ENCODE data around the gene EPN1. TPM values are rescaled to one million over a fixed set of nuclear protein-coding genes. Genes with fewer than 3 reads are reported as not detected.
A peak's percentile ranks its signal among the peaks of the same experiment; 100 is the strongest.

The EPN1 gene
- total and polyA plus RNA-seq, 3 experiments from 2014 or later: 20.2 to 40.2 (median 39.0) TPM

GRCh38 chr19:55695511-55696290, 20.7 kb downstream of the EPN1 start:
- Histone ChIP-seq H3K4me1 (ENCODE audit: insufficient read depth, low read length) (no peaks in the 10 kb centered on the region), H3K27me3 (ENCODE audit: insufficient read depth, low read length, poor library complexity, severe bottlenecking) (no peaks in the 10 kb centered on the region), H3K9me3 (ENCODE audit: low read length) (no peaks in the 10 kb centered on the region), H3K27ac (ENCODE audit: low read depth, low read length) (no peak overlapping the region), H3K4me3 (ENCODE audit: low read length) (no peak overlapping the region), H3K36me3 (ENCODE audit: insufficient read depth, low read length) (peaks cover 19% of the 10 kb centered on the region)
- Mint-ChIP-seq H3K27ac (no peak overlapping the region), H3K9me3 (no peaks in the 10 kb centered on the region), H3K27me3 (no peaks in the 10 kb centered on the region), H3K4me3 (no peak overlapping the region), H3K36me3 (peaks cover 0 to 72% (median 7%) of the 10 kb centered on the region in 3 donors), H3K4me1 (no peaks in the 10 kb centered on the region)
- no peak for DNase-seq
- CTCF ChIA-PET: no interaction called here
- POLR2A ChIA-PET: no interaction called here

DNA sequence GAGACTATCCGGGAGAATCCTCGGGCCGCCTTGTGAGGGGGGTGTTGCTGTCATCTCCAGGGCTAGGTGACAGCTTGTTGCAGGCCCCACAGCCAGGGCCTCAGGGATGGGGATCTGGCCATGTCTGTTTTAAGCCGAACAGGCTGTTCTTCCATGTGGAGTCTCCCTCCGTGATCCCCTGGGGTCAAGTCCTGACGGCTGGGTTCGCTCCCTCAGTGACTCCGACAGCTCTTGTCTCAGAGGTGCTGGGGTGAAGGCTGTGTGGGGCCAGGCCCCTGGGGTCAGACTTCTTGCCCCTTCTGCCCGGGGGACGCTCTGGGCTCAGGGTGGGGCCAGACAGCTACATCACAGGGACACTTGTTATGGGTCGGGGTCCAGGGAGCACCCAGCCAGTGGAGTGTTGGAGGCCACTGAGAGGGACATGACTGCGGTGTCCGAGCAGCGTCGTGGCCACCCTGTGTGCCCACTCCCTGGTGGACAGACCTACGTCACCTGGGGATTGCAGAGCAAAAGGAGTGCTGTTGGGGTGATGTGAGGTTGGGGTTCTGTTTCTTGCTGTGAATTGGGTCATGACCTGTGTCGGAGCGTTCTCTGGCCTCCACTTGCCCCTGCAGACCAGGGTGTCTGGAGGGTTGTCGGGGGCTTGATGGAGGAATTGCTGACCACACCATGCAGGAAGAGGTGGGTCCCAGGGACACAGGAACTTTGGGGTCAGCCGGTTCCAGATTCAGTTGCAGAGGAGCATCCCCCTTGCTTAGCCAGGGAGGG, 21.5 kb downstream of the EPN1 start:
- Histone ChIP-seq H3K27ac (ENCODE audit: low read depth, low read length) (no peak overlapping the region), H3K4me1 (ENCODE audit: insufficient read depth, low read length) (no peaks in the 10 kb centered on the region), H3K36me3 (ENCODE audit: insufficient read depth, low read length) (peaks cover 19% of the 10 kb centered on the region), H3K27me3 (ENCODE audit: insufficient read depth, low read length, poor library complexity, severe bottlenecking) (no peaks in the 10 kb centered on the region), H3K9me3 (ENCODE audit: low read length) (no peaks in the 10 kb centered on the region), H3K4me3 (ENCODE audit: low read length) (no peak overlapping the region)
- no peak for DNase-seq
- no peaks in the 10 kb centered on the region for H3K27me3 Mint-ChIP-seq
- H3K36me3 Mint-ChIP-seq: peaks cover 0 to 68% (median 4%) of the 10 kb centered on the region in 3 donors
- H3K9me3 Mint-ChIP-seq: no peaks in the 10 kb centered on the region
- no peak overlapping the region for H3K4me3 Mint-ChIP-seq
- peak overlapping the region in 1 of 8 donors; percentile 62 for H3K27ac Mint-ChIP-seq
- ChIA-PET POLR2A (no interaction called here), CTCF (no interaction called here)
- no peaks in the 10 kb centered on the region for H3K4me1 Mint-ChIP-seq

DNA sequence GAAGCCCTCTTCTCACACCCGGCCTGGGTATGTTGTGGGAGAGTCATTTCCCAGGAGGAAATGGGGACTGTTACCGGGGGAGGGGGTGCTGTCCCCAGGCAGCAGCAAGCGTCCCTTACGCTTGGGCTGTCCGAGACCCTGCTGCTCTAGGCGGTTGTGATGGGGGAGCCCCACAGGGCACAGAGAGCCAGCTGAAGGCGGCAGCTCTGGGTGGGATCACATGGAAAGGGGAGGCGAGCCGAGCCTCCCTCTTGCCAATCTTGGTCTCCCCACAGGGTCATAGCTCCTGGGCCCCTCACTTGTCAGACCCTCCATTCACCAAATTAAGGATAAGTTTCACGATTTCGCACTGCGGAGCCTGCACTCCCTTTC, 22.0 kb downstream of the EPN1 start:
- CTCF ChIA-PET: no interaction called here
- H3K36me3 Mint-ChIP-seq: peaks cover 0 to 68% (median 4%) of the 10 kb centered on the region in 3 donors
- H3K27ac ChIP-seq (ENCODE audit: low read depth, low read length): no peak overlapping the region
- H3K4me1 Mint-ChIP-seq: no peaks in the 10 kb centered on the region
- peaks cover 19% of the 10 kb centered on the region for H3K36me3 ChIP-seq (ENCODE audit: insufficient read depth, low read length)
- H3K9me3 ChIP-seq (ENCODE audit: low read length): no peaks in the 10 kb centered on the region
- no peaks in the 10 kb centered on the region for H3K27me3 ChIP-seq (ENCODE audit: insufficient read depth, low read length, poor library complexity, severe bottlenecking)
- POLR2A ChIA-PET: no interaction called here
- no peak for DNase-seq
- no peaks in the 10 kb centered on the region for H3K27me3 Mint-ChIP-seq
- no peaks in the 10 kb centered on the region for H3K4me1 ChIP-seq (ENCODE audit: insufficient read depth, low read length)
- no peak overlapping the region for H3K27ac Mint-ChIP-seq
- H3K9me3 Mint-ChIP-seq: no peaks in the 10 kb centered on the region
- no peak overlapping the region for H3K4me3 ChIP-seq (ENCODE audit: low read length)
- no peak overlapping the region for H3K4me3 Mint-ChIP-seq

DNA sequence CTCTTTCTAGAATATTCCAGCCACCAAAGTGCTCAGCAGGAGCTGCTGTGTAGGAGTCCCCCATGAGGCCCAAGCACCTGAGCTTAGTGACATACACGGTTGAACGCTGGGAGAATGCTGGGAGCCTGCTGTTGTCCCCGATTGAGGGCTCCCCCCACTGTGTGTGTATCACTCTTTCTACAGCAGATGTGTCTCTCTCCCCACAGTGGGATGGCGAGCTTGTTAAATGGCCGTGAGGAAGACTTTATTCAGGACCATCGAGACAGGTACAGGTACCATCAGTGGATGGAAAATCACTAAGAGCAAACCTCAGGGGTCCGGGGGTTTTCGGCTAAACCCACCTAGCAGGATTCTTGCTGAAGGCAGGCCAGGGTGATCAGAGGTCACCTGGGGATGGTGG, 22.7 kb downstream of the EPN1 start:
- Histone ChIP-seq H3K4me3 (ENCODE audit: low read length) (no peak overlapping the region), H3K27me3 (ENCODE audit: insufficient read depth, low read length, poor library complexity, severe bottlenecking) (no peaks in the 10 kb centered on the region), H3K4me1 (ENCODE audit: insufficient read depth, low read length) (no peaks in the 10 kb centered on the region), H3K9me3 (ENCODE audit: low read length) (no peaks in the 10 kb centered on the region), H3K36me3 (ENCODE audit: insufficient read depth, low read length) (peaks cover 19% of the 10 kb centered on the region), H3K27ac (ENCODE audit: low read depth, low read length) (no peak overlapping the region)
- Mint-ChIP-seq H3K27ac (peak overlapping the region in 1 of 8 donors; percentile 70), H3K4me3 (no peak overlapping the region), H3K4me1 (no peaks in the 10 kb centered on the region), H3K36me3 (peaks cover 0 to 66% (median 4%) of the 10 kb centered on the region in 3 donors), H3K9me3 (no peaks in the 10 kb centered on the region), H3K27me3 (no peaks in the 10 kb centered on the region)
- no peak for DNase-seq
- CTCF ChIA-PET: no interaction called here
- POLR2A ChIA-PET: no interaction called here

DNA sequence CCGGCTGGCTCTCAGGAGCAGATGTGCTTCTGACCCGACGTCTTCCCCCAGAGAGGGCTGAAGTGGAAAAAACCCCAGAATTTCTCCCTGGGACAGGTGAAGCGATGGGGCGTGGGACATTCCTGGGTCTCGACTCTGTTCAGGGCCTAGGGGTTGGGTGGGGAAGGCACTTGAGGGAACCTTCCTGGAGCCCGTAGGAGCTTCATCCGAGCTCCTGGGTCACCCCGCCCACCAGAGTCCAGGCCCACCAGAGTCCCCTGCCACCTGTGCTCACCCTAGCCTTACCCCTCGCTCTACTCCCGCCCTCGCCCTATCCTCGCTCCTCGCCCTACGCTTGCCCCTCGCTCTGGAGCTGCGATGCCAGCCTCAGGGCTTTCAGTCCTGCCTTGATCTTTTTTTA, 23.2 kb downstream of the EPN1 start:
- no peaks in the 10 kb centered on the region for H3K4me1 ChIP-seq (ENCODE audit: insufficient read depth, low read length)
- no peak overlapping the region for H3K4me3 ChIP-seq (ENCODE audit: low read length)
- ChIA-PET CTCF (no interaction called here), POLR2A (no interaction called here)
- no peak overlapping the region for H3K27ac ChIP-seq (ENCODE audit: low read depth, low read length)
- no peak overlapping the region for H3K4me3 Mint-ChIP-seq
- DNase-seq: no peak
- H3K9me3 ChIP-seq (ENCODE audit: low read length): no peaks in the 10 kb centered on the region
- H3K36me3 ChIP-seq (ENCODE audit: insufficient read depth, low read length): peaks cover 16% of the 10 kb centered on the region
- H3K27me3 ChIP-seq (ENCODE audit: insufficient read depth, low read length, poor library complexity, severe bottlenecking): no peaks in the 10 kb centered on the region
- no peaks in the 10 kb centered on the region for H3K9me3 Mint-ChIP-seq
- no peaks in the 10 kb centered on the region for H3K27me3 Mint-ChIP-seq
- peak overlapping the region in 3 of 8 donors; percentile 25 to 43 (median 35) for H3K27ac Mint-ChIP-seq
- H3K36me3 Mint-ChIP-seq: peaks cover 0 to 62% (median 4%) of the 10 kb centered on the region in 3 donors
- no peaks in the 10 kb centered on the region for H3K4me1 Mint-ChIP-seq

- no peaks in the 10 kb centered on the region for H3K9me3 Mint-ChIP-seq
- Histone ChIP-seq H3K9me3 (ENCODE audit: low read length) (no peaks in the 10 kb centered on the region), H3K27me3 (ENCODE audit: insufficient read depth, low read length, poor library complexity, severe bottlenecking) (no peaks in the 10 kb centered on the region), H3K27ac (ENCODE audit: low read depth, low read length) (no peak overlapping the region), H3K4me1 (ENCODE audit: insufficient read depth, low read length) (no peaks in the 10 kb centered on the region), H3K4me3 (ENCODE audit: low read length) (no peak overlapping the region), H3K36me3 (ENCODE audit: insufficient read depth, low read length) (peaks cover 10% of the 10 kb centered on the region)
- no peak overlapping the region for H3K4me3 Mint-ChIP-seq
- H3K4me1 Mint-ChIP-seq: peaks cover 2 to 4% (median 4%) of the 10 kb centered on the region in 3 donors
- peaks cover 0 to 54% (median 1%) of the 10 kb centered on the region in 3 donors for H3K36me3 Mint-ChIP-seq
- ChIA-PET POLR2A (no interaction called here), CTCF (no interaction called here)
- peak overlapping the region in 1 of 8 donors; percentile 54 for H3K27ac Mint-ChIP-seq
- DNase-seq: no peak
- no peaks in the 10 kb centered on the region for H3K27me3 Mint-ChIP-seq
Measured at GRCh38 chr19:55699221-55699620, 24.2 kb downstream of the EPN1 start.

DNA sequence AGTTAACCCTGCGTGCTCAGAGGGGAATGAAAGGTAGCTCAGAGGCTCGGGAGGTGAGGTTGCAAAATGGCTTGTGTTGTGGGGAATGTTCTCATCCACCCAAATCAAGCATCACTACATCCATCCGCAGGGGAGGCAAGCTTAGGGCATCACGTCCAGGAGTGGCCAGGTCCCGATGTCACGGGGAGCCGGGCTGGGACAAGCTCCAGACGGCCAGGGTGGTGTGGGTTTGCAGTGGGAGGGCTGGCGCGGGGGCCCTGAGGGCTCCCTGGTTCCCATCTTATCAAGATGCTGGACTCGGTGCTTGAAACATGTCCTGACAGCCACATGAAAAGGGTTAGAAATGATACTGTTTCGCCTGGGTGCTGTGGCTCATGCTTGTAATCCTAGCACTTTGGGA, 25.8 kb downstream of the EPN1 start:
- Mint-ChIP-seq H3K27ac (peak overlapping the region in 1 of 8 donors; percentile 73), H3K27me3 (no peaks in the 10 kb centered on the region), H3K9me3 (no peaks in the 10 kb centered on the region), H3K36me3 (peaks cover 0 to 44% (median 1%) of the 10 kb centered on the region in 3 donors), H3K4me1 (peaks cover 4 to 6% (median 4%) of the 10 kb centered on the region in 3 donors), H3K4me3 (no peak overlapping the region)
- Histone ChIP-seq H3K4me3 (ENCODE audit: low read length) (no peak overlapping the region), H3K27me3 (ENCODE audit: insufficient read depth, low read length, poor library complexity, severe bottlenecking) (no peaks in the 10 kb centered on the region), H3K4me1 (ENCODE audit: insufficient read depth, low read length) (no peaks in the 10 kb centered on the region), H3K9me3 (ENCODE audit: low read length) (no peaks in the 10 kb centered on the region), H3K27ac (ENCODE audit: low read depth, low read length) (no peak overlapping the region), H3K36me3 (ENCODE audit: insufficient read depth, low read length) (peaks cover 7% of the 10 kb centered on the region)
- DNase-seq: no peak
- CTCF ChIA-PET: no interaction called here
- POLR2A ChIA-PET: no interaction called here

DNA sequence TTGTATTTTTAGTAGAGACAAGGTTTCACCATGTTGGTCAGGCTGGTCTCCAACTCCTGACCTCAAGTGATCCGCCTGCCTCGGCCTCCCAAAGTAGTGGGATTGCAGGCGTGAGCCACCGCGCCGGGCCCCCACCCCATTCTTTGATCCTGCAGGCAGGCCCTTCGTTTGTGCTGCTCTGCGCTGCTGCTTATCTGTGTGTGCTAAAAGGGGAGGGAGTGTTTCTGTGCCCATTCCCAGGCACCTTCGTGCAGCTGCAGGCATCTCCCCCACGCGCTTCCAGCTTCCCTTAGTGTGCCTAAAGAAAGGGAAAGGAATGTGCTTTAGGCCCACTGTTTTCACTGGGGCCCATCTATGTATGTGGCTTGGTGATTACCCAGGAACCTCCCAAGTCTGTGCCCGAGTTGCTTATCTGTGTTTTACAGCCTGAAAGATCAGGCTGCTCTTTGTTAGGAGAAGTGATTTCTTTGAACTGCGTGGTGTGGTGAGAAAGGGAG, 27.2 kb downstream of the EPN1 start:
- H3K4me1 ChIP-seq (ENCODE audit: insufficient read depth, low read length): no peaks in the 10 kb centered on the region
- ChIA-PET POLR2A (no interaction called here), CTCF (no interaction called here)
- H3K36me3 Mint-ChIP-seq: peaks cover 0 to 31% (median 1%) of the 10 kb centered on the region in 3 donors
- H3K27ac Mint-ChIP-seq: peak overlapping the region in 1 of 8 donors; percentile 23
- no peak overlapping the region for H3K4me3 Mint-ChIP-seq
- no peak overlapping the region for H3K27ac ChIP-seq (ENCODE audit: low read depth, low read length)
- H3K27me3 Mint-ChIP-seq: no peaks in the 10 kb centered on the region
- no peak overlapping the region for H3K4me3 ChIP-seq (ENCODE audit: low read length)
- no peaks in the 10 kb centered on the region for H3K27me3 ChIP-seq (ENCODE audit: insufficient read depth, low read length, poor library complexity, severe bottlenecking)
- H3K9me3 Mint-ChIP-seq: no peaks in the 10 kb centered on the region
- H3K36me3 ChIP-seq (ENCODE audit: insufficient read depth, low read length): peaks cover 5% of the 10 kb centered on the region
- no peaks in the 10 kb centered on the region for H3K9me3 ChIP-seq (ENCODE audit: low read length)
- peaks cover 4 to 6% (median 4%) of the 10 kb centered on the region in 3 donors for H3K4me1 Mint-ChIP-seq
- peak in 1 of 5 donors; percentile 35 for DNase-seq

Measured in CD8-positive, alpha-beta memory T cell (primary cell).